Activated naive CD8-positive, alpha-beta T cell treated with anti-CD3 and anti-CD28 coated beads, Interleukin-2, amount 10 ng/mL, durations not matched to agents 7 days and 5 days (primary cell): ENCODE data around the gene NHLRC2. TPM values are rescaled to one million over a fixed set of nuclear protein-coding genes. Genes with fewer than 3 reads are reported as not detected.
"Not testable (repeated sequence)": the region's sequence is repeated elsewhere in the genome, so short reads cannot be mapped to it uniquely, and the experiment has no call there.

Experiments used
- ATAC-seq: fragments of 150-1000 bp; cut with Tn5 transposase; one replicate; pipeline ENCODE4 v1.10.0; 2021; ENCODE audit warnings: low read depth, moderate library complexity
- POLR2A ChIA-PET: fragments of 350-600 bp; sonication (Branson Sonifier 250); formaldehyde crosslinking; loops from one replicate; lab custom pipeline; 2021; ENCODE audit warnings: antibody characterized with exemption; lab: Charles Lee
- DNase-seq: peaks from one replicate; pipeline ENCODE4 v3.0.0; 2021
- H3K27ac Mint-ChIP-seq: one replicate; pipeline ENCODE4 v1.8.0; 2022; ENCODE audit warnings: mild to moderate bottlenecking, mixed read lengths
- H3K27me3 Mint-ChIP-seq: one replicate; pipeline ENCODE4 v1.8.0; 2022; ENCODE audit warnings: mild to moderate bottlenecking, moderate library complexity, mixed read lengths
- H3K36me3 Mint-ChIP-seq: one replicate; pipeline ENCODE4 v1.8.0; 2021; ENCODE audit warnings: mild to moderate bottlenecking, mixed read lengths
- H3K4me1 Mint-ChIP-seq: one replicate; pipeline ENCODE4 v1.8.0; 2021; ENCODE audit warnings: mixed read lengths
- H3K4me3 Mint-ChIP-seq: one replicate; pipeline ENCODE4 v1.8.0; 2022; ENCODE audit warnings: mild to moderate bottlenecking, moderate library complexity, mixed read lengths
- H3K9me3 Mint-ChIP-seq: one replicate; pipeline ENCODE4 v1.8.0; 2021; ENCODE audit warnings: mixed read lengths
- total RNA-seq, 2 experiments: library from RNA; stranded (reverse); gene quantifications; one replicate each; pipeline ENCODE4 v1.2.3, GENCODE V29; 2021

The NHLRC2 gene
- total RNA-seq, 2 experiments from 2014 or later = 26.3 to 26.5 TPM

DNA sequence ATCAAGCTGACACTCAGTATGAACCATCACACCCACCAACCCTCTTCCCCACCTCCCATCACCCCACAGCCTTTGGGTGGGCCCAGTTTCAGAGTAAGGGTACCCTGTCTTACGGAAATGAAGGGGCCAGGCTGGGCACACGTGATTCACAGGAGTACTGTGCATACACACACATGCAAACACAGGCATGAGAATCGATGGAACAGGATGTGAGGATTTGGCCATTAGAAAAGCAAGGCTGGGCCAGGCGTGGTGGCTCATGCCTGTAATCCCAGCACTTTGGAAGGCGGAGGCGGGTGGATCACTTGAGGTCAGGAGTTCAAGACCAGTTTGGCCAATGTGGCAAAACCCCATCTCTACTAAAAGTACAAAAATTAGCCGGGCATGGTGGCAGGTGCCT is 88.7 kb downstream of the NHLRC2 start:
- POLR2A ChIA-PET, H3K4me3 Mint-ChIP-seq, H3K4me1 Mint-ChIP-seq, H3K27ac Mint-ChIP-seq, DNase-seq, H3K9me3 Mint-ChIP-seq, ATAC-seq, H3K36me3 Mint-ChIP-seq: not testable (repeated sequence)
- peaks cover 35% of the 10 kb centered on the region for H3K27me3 Mint-ChIP-seq

DNA sequence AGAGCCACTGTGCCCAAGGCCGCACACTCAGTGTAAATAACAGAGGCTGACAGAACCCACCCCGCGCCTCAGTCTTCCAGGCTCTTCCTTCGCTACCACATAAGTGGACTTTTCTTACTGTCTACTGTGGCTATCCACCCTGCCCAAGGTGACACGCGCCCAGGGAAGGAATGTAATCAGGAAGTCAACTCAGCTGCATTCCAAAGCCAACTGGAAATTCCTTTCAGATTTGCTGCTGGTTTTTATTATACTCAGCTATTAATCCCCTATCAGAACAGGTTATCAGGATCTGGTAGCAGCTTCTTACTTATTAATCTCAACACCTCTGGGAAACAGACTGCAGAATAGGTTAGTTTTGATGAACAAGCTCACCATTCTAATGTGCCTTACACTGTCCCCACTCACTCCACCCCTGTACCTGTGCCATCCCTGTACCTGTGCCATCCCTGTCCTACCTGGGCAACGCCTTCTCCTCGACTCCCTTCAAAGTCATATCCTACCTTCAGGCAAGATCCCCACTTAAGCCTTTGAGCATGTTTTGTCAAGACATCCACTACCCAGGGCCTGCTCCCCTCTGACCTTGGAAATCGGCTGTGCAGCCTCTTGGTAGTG is 90.7 kb downstream of the NHLRC2 start:
- H3K27me3 Mint-ChIP-seq = peaks cover 21% of the 10 kb centered on the region
- no peak for DNase-seq
- no peak overlapping the region for H3K4me3 Mint-ChIP-seq
- H3K4me1 Mint-ChIP-seq = peaks cover 7% of the 10 kb centered on the region
- H3K27ac Mint-ChIP-seq = no peak overlapping the region
- no peaks in the 10 kb centered on the region for H3K36me3 Mint-ChIP-seq
- POLR2A ChIA-PET = interaction anchor here (1.3 kb wide), 1 partner anchor 79 kb away, joined by 3 read pairs; no protein-coding TSS in a partner anchor
- no peaks in the 10 kb centered on the region for H3K9me3 Mint-ChIP-seq
- ATAC-seq = no peak

DNA sequence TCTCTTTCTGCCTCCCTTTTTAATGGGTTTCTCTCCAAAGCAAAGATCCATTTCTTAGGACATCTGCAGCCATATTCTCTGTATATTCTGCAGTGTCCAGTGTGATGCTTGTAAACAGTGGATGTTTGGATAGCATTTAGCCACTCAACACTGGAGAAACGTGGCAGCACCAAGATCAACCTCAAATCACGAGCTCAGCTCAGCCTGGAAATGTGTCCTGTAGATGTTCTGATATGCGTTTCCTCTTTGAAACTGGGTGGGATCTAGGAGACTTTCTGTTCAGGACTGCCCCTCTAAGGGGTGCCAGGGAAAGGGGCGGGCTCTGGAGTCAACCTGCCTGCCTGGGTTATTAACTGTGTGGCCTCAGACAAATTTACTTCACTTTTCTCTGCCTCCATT is 91.2 kb downstream of the NHLRC2 start:
- H3K4me3 Mint-ChIP-seq = no peak overlapping the region
- H3K36me3 Mint-ChIP-seq = no peaks in the 10 kb centered on the region
- no peaks in the 10 kb centered on the region for H3K9me3 Mint-ChIP-seq
- POLR2A ChIA-PET = interaction anchor here (1.3 kb wide), 1 partner anchor 78 kb away, joined by 3 read pairs; no protein-coding TSS in a partner anchor
- peaks cover 25% of the 10 kb centered on the region for H3K27me3 Mint-ChIP-seq
- H3K27ac Mint-ChIP-seq = no peak overlapping the region
- DNase-seq (no peak), ATAC-seq (no peak)
- peaks cover 7% of the 10 kb centered on the region for H3K4me1 Mint-ChIP-seq

DNA sequence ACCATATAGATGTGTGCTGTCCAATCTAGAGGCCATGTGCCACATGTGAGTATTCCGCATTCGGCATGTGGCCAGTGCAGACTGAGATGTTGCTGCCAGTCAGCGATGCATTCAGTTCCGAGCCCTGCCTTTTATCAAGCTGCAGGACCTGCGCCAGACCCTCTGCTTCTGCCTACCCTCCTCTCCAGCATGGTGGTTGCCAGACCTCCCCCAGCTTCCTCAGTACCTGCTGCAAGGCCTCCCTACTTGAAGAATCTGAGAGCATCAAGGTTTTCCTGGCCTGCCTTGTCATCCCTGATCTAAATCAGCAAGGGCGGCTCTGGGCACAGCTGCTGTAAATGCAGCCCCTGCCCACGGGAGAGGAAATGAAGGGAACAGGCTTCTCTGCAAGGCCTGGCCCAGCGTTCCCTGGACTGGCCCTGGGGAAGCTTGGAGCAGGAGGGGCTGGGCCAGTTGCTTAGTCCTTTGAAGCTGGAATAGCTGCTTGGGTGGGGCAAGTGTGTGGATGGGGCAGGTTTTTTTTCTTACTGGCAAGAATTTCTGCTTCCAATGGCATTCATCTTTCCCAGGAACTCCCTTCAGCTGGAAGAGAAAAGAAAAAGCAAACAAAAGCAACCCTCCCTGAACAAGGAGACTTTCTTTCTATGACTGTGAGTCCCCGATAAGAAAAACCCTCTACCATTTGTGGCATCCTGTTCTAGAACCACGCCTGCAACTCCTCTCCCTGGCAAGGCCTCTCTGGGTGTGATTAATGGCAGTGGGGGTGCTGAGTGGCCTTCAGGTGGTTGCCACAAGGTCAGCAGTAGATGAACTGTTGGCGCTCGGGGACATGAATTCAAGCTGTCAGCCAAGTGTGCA is 93.0 kb downstream of the NHLRC2 start:
- Mint-ChIP-seq H3K27me3 (peaks cover 20% of the 10 kb centered on the region), H3K27ac (no peak overlapping the region), H3K4me3 (no peak overlapping the region), H3K36me3 (no peaks in the 10 kb centered on the region), H3K4me1 (peaks cover 7% of the 10 kb centered on the region), H3K9me3 (no peaks in the 10 kb centered on the region)
- POLR2A ChIA-PET = no interaction called here
- ATAC-seq (no peak), DNase-seq (no peak)

DNA sequence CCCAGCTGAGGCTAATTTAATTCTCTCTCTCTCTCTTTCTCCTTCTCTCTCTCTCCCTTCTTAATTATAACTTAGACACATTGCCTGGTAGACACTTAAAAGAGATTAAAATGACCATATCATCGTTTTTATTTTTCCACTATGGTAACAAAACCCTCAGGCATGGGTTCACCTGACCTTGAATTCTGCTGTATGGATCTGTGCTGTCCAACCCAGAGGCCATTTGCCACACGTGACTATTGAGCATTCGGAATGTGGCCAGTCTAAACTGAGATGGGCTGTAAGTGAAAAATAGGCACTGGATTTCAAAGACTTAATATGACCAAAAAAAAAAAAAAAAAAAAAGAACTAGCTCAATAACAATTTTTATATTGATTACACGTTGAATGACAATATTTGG is 93.6 kb downstream of the NHLRC2 start:
- no peak overlapping the region for H3K27ac Mint-ChIP-seq
- no peaks in the 10 kb centered on the region for H3K9me3 Mint-ChIP-seq
- peaks cover 7% of the 10 kb centered on the region for H3K4me1 Mint-ChIP-seq
- POLR2A ChIA-PET = no interaction called here
- no peak overlapping the region for H3K4me3 Mint-ChIP-seq
- peaks cover 20% of the 10 kb centered on the region for H3K27me3 Mint-ChIP-seq
- ATAC-seq (no peak), DNase-seq (no peak)
- H3K36me3 Mint-ChIP-seq = no peaks in the 10 kb centered on the region

DNA sequence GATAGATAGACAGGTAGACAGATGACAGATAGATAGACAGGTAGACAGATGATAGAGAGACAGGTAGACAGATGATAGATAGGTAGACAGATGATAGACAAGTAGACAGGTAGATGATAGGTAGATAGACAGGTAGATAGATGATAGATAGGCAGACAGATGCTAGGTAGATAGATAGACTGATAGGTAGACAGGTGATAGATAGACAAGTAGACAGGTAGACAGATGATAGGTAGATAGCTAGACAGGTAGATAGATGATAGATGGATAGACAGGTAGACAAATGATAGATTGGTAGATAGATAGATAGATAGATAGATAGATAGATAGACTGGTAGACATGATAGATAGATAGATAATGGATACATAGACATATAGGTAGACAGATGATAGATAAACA is 95.8 kb downstream of the NHLRC2 start:
- Mint-ChIP-seq H3K27ac (no peak overlapping the region), H3K9me3 (peaks cover 12% of the 10 kb centered on the region), H3K27me3 (peaks cover 14% of the 10 kb centered on the region), H3K36me3 (peaks cover 3% of the 10 kb centered on the region), H3K4me3 (no peak overlapping the region), H3K4me1 (peaks cover 11% of the 10 kb centered on the region)
- POLR2A ChIA-PET = interaction anchor here (0.7 kb wide), 1 partner anchor 11 kb away, joined by 3 read pairs; no protein-coding TSS in a partner anchor
- ATAC-seq = no peak
- DNase-seq = no peak

DNA sequence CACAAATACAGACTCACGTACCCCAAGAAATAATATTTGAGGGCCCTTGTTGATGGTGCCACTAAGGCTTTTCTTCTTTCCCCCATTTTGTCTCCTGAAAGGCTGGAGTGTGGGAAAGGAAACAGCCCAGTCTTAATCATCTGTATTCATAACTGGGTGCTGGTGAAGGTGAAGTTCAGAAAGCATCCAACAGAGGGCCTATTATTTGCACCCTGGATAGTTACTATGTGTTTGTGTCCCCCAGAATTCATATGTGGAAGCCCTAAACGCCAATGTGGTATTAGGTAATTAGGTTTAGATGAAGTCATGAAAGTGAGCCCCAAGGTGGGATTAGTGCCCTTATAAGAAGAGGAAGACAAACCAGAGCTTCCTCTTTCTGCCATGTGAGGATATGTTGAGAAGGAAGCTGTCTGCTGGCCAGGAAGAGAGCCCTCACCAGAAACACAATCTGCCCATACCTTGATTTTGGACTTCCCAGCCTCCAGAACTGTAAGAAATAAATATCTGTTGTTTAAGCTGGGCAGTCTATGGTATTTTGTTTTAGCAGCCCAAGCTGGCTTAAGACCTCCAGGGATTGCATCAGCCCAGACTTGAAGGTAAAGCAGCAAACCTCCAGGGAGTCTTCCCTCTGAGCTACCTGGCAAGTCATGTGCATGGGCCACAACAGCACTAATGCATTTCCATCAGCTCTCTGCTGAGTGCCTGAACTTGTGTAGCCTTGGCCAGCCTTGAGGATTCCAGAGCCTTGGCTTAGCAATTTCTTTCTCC is 99.2 kb downstream of the NHLRC2 start:
- POLR2A ChIA-PET = no interaction called here
- peaks cover 3% of the 10 kb centered on the region for H3K36me3 Mint-ChIP-seq
- H3K27me3 Mint-ChIP-seq = peaks cover 21% of the 10 kb centered on the region
- DNase-seq (no peak), ATAC-seq (peak; percentile 42)
- H3K4me1 Mint-ChIP-seq = peaks cover 6% of the 10 kb centered on the region
- H3K4me3 Mint-ChIP-seq = no peak overlapping the region
- no peak overlapping the region for H3K27ac Mint-ChIP-seq
- peaks cover 18% of the 10 kb centered on the region for H3K9me3 Mint-ChIP-seq

DNA sequence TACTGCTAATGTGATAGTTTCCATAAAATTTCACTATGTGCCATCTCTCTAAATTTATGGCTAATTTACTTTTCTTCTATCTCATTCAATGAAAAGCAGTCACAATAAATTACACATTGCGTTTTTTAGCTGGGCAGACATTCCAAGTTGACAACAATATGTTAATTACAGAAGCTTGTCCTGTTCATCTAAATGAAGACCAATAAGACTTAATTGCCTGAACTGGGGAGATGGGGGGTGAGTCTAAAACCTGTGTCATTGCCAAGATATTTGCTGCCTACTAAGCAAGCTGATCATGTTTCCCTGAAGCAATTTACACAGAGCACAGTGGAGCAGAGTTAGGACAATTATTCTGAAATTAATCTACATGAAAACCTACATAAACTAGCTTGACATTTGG is 99.9 kb downstream of the NHLRC2 start:
- POLR2A ChIA-PET = no interaction called here
- no peak overlapping the region for H3K27ac Mint-ChIP-seq
- no peak for DNase-seq
- peaks cover 3% of the 10 kb centered on the region for H3K36me3 Mint-ChIP-seq
- H3K4me3 Mint-ChIP-seq = no peak overlapping the region
- no peak for ATAC-seq
- H3K27me3 Mint-ChIP-seq = peaks cover 22% of the 10 kb centered on the region
- H3K9me3 Mint-ChIP-seq = peaks cover 18% of the 10 kb centered on the region
- peaks cover 9% of the 10 kb centered on the region for H3K4me1 Mint-ChIP-seq

DNA sequence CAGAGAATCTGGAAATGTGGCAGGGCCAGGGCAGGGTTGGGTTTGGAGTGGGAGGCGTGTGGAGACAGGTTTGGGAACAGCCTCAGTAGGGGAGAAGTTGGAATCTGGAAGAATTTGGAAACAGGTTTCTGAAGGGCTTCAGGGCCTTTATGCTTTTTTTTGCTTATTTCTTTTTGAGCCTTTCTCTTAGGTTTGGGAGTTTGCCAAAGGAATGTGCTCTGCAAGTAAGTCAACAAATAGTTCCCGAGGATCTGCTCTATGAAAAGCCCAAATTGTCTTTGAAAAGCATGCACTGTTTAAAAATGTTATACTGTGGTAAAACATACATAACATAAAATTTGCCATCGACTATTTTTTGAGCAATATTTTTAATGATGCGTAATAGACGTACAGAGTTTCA is 102.6 kb downstream of the NHLRC2 start:
- H3K4me1 Mint-ChIP-seq = peaks cover 28% of the 10 kb centered on the region
- no peak for ATAC-seq

DNA sequence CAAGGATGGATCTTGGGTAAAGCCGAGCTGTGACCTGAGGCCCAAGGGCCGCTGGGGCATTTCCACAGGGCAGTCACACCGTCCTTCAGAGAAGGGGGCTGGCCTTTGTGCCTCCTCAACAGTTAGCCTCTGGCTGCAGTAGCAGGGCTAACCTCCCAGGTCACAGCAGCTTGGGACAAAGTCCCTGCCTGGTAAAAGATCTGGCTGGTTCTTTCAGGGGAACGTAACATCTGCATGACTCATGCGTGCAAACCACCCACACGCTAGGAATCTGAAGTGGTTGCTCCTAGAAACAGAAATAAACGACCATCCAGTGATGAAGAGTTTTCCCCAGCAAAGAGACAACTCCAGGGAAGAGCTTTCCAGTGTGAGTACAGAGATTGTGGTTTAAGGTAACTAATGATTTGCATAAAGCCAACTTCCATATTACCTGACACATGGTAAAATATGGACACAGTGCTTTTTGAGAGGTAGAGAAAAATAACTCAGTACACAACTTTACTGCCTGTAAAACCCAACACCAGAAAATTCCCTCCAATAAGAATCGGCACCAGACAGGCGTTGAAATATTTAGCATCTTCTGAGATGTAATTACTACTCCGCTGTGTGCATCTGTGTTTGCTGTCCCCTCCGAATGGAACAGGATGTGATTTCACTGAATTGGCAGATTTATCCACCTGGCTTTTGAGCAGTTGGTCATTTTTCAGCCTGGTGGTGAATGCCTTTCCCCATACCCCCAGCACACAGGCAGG is 104.3 kb downstream of the NHLRC2 start:
- H3K27me3 Mint-ChIP-seq = peaks cover 14% of the 10 kb centered on the region
- no peak overlapping the region for H3K4me3 Mint-ChIP-seq
- H3K4me1 Mint-ChIP-seq = peaks cover 27% of the 10 kb centered on the region
- H3K36me3 Mint-ChIP-seq = peaks cover 8% of the 10 kb centered on the region
- DNase-seq = no peak
- no peak for ATAC-seq
- peaks cover 14% of the 10 kb centered on the region for H3K9me3 Mint-ChIP-seq
- POLR2A ChIA-PET = interaction anchor here (0.6 kb wide), 1 partner anchor 143 kb away, joined by 4 read pairs; no protein-coding TSS in a partner anchor
- H3K27ac Mint-ChIP-seq = peak overlapping the region; percentile 42

More for the DNA sequence above, 102.6 kb downstream of the NHLRC2 start:
- POLR2A ChIA-PET = no interaction called here
- Mint-ChIP-seq H3K4me3 (no peak overlapping the region), H3K27me3 (peaks cover 14% of the 10 kb centered on the region), H3K36me3 (peaks cover 8% of the 10 kb centered on the region), H3K27ac (no peak overlapping the region), H3K9me3 (peaks cover 18% of the 10 kb centered on the region)
- DNase-seq = no peak

DNA sequence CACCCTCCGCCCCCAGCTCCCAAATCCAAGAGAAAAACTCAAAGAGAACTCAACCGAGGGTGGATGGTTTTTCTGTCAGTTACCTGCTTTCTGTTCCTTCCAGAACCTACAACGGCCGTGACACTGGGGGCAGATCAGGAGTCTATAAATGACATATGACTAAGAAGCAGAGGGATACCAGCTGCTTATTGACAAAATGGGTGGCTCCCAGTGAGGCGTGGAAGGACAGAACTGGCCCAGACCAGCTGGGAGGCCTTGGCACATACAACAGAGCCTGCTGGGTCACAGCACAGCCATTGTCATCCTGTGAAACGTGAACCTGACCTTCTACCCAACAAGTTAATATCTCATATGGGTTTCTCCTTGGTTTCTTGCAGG is 104.9 kb downstream of the NHLRC2 start:
- H3K27ac Mint-ChIP-seq = no peak overlapping the region
- DNase-seq = no peak
- peaks cover 17% of the 10 kb centered on the region for H3K27me3 Mint-ChIP-seq
- H3K4me1 Mint-ChIP-seq = peaks cover 26% of the 10 kb centered on the region
- H3K4me3 Mint-ChIP-seq = no peak overlapping the region
- POLR2A ChIA-PET = interaction anchor here (0.6 to 1.5 kb wide), 2 partner anchors 83 to 143 kb away, joined by 4 read pairs; no protein-coding TSS in a partner anchor
- peaks cover 13% of the 10 kb centered on the region for H3K9me3 Mint-ChIP-seq
- no peak for ATAC-seq
- peaks cover 8% of the 10 kb centered on the region for H3K36me3 Mint-ChIP-seq

DNA sequence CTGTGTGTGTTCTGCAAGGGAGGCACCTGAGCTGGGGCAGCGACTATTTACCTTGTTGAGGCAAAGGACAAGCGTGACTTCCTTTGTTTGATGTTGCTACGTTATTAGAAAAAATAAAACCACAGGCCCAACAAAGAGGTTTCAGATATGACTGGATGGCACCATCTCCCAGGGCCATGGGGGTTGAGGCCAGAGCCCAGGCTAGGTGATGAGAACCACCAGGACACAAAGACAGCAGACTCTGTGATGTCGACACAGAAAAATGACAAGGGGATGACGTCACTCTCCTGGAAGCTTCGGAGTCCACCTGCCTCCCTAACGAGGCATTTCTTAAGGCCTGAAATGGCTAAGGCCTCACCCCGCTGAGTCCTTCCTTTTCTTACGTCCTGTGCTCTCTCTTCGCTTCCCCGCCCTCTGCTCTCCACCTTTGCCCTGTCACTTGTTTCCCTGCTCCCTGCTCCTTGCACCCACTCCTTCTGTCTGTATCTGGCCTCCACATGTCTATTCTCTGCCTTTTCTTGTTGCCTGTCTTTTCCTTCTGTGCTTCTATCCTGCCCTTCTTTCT is 106.2 kb downstream of the NHLRC2 start:
- peak; percentile 38 for DNase-seq
- Mint-ChIP-seq H3K4me1 (peaks cover 26% of the 10 kb centered on the region), H3K4me3 (peak overlapping the region; percentile 66), H3K36me3 (peaks cover 6% of the 10 kb centered on the region), H3K27ac (peak overlapping the region; percentile 81), H3K9me3 (peaks cover 9% of the 10 kb centered on the region), H3K27me3 (peaks cover 17% of the 10 kb centered on the region)
- ATAC-seq = no peak
- POLR2A ChIA-PET = interaction anchor here (1.0 to 3.0 kb wide), 4 partner anchors 23 to 280 kb away, joined by 3 to 13 read pairs (median 4); partner anchors contain the start of gene CCDC186
